HG03280 (cell line): ENCODE data around the gene NUTM2D.
"Not testable (repeated sequence)": the region's sequence is repeated elsewhere in the genome, so short reads cannot be mapped to it uniquely, and the experiment has no call there.

Source experiments
- ATAC-seq: cut with Tn5 transposase; IDR thresholded peaks from one replicate; pipeline ENCODE4 v1.9.1; 2021; ENCODE audit warnings: mild to moderate bottlenecking, moderate library complexity; ENCODE audit not compliant: unreplicated experiment

The NUTM2D gene, protein sequence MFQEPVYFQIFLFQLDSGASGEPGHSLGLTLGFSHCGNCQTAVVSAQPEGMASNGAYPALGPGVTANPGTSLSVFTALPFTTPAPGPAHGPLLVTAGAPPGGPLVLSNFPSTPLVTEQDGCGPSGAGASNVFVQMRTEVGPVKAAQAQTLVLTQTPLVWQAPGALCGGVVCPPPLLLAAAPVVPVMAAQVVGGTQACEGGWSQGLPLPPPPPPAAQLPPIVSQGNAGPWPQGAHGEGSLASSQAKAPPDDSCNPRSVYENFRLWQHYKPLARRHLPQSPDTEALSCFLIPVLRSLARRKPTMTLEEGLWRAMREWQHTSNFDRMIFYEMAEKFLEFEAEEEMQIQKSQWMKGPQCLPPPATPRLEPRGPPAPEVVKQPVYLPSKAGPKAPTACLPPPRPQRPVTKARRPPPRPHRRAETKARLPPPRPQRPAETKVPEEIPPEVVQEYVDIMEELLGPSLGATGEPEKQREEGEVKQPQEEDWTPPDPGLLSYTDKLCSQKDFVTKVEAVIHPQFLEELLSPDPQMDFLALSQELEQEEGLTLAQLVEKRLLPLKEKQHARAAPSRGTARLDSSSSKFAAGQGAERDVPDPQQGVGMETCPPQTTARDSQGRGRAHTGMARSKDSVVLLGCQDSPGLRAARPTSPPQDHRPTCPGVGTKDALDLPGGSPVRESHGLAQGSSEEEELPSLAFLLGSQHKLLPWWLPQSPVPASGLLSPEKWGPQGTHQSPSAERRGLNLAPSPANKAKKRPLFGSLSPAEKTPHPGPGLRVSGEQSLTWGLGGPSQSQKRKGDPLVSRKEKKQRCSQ

DNA sequence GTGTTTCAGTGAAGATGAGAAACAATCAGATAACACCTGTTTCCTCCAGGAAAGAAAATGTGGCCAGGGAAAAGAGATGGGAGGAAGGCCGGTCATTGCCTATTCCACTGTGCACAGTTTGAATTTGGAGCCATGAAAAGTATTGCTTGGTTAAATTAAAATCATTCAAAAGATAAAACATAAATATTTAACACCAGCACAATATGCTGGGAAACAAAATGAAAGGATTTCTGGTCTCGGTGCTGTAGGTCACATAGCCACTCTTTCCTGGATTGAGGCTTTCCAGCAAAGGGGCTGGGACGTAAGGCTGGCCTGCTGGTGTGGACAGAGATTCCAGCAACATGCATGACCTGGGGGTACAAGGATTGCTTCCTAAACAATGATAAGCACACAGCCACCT lies at the start of gene NUTM2D:
Gene NUTM2D (plus strand): TSS at position 301 of the 400 bp plus-strand sequence. CDS start 522 bp downstream, outside the sequence.
- ATAC-seq: not testable (repeated sequence)

DNA sequence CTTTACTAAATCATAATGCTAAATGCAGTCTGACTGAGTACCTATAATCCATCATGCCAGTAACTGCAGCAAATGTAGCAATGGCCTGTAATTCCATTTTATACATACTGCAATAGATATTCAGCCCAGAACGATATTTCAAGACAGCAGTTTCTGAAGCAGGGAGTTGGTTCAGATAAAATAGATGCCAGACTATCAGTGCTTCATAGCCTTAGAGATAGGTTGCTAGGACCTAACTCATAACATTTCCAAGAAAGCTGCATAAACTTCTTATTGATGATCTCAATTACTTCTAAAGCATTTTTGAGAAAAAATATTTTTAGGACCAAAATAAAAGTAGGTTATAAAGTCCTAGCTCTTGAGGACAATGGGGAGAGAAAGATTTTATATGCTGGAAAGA lies 48.8 kb upstream of the NUTM2D start:
- ATAC-seq: not testable (repeated sequence)

DNA sequence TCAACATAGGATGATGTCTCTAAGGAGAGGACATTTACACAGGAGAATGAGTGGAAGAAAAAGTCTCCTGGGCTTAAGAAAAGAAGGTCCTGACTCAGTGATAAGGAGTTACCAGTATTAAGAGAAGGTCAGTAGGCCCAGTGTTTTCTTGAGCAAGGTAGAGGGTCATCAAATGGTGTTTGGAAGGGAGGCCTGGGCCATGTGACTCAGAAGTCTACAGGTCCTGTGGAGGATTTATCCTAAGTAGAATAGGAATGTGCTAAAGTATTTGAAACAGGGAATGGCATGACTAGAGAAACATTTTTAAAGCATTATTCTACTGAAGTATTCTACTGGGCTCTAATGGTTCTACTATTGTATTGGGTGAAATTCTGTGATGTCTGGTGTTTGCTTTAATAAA lies 47.9 kb upstream of the NUTM2D start:
- ATAC-seq: not testable (repeated sequence)

DNA sequence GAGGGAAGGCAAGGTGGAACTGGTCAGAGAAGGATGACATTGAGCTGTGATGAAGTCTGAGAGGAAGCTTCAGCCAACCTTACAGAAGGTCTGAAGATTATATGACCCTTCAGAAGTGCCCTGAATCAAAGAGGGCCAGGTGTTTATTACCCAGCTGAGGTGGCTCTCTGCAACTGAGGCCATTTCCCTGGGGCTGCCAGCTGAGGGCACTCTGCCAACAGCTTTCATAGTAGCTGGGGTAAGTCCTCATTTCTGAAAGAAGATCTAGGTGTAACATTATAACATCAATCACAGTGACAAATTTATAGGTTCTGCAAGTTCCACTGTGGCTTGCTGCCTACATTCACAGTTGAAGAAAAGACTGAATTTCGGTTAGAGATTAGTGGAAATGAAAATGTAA lies 46.0 kb upstream of the NUTM2D start:
- not testable (repeated sequence) for ATAC-seq

DNA sequence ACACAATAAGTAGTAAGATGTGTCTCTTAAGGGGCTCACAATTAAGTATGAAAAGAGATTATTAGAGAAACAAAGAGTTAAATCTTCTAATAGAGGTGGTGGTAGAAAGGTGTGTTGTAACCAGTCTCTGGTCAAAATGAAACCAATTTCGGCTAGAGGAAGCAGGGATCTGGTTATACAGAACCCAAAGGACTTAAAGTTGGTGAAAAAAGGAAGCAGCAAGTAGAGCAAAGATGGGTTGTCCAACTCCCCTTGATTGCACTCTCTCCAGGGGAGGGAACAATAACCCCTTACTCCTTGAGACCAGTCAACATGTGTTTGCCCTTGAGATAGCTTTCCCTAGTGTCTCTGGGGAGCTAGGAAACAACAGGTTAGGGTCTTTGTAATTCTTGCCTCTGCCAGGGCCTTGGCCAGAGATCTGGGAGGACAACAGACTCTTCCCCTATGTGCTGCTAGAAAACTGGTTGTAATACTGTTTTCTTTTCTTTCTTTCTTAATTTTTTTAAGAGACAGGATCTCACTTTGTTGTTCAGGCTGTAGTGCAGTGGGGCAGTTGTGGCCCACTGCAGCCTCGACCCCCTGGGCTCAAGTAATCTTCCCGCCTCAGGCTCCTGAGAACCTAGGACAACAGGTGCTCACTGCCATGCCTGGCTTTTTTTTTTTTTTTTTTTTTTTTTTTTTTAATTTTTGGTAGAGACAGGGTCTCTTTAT lies 43.7 kb upstream of the NUTM2D start:
- ATAC-seq: not testable (repeated sequence)

DNA sequence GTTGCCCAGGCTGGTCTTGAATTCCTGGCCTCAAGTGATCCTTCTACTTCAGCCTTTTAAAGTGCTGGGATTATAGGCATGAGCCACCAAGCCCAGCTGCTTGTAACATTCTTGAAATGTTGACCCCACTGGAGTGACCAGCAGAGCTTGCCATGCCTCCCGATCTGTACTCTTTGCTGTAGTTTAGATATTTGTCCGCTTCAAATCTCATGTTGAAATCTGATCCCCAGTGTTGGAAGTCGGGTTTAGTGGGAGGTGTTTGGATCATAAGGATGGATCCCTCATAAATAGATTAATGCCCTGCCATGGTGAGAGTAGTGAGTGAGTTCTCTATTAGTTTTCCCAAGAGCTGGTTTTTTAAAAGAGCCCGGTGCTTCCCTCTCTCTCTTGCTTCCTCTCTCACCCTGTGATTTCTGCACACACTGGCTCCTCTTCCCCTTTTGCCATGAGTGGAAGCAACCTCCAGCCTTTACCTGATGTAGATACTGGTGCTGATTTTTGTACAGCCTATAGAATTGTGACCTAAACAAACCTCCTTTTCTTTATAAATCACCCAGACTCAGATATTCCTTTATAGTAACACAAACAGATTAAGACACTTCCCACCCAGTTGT lies 43.1 kb upstream of the NUTM2D start:
- ATAC-seq: not testable (repeated sequence)

DNA sequence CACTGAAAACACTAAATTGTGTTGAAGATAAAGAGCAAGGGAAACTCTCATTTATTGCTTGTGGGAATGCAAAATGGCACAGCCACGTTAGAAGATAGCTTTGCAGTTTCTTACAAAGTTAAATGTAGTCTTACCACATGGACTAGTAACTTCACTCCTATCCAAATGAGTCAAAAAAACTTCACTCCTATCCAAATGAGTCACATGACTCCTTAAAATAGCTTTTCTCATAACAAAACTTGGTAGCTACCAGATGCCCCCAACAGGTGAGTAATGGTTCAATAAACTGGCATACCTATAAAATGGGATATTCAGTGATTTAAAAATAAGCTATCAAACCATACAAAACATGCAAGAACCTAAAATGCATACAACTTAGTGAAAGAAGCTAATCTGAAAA lies 36.0 kb upstream of the NUTM2D start:
- ATAC-seq: not testable (repeated sequence)

DNA sequence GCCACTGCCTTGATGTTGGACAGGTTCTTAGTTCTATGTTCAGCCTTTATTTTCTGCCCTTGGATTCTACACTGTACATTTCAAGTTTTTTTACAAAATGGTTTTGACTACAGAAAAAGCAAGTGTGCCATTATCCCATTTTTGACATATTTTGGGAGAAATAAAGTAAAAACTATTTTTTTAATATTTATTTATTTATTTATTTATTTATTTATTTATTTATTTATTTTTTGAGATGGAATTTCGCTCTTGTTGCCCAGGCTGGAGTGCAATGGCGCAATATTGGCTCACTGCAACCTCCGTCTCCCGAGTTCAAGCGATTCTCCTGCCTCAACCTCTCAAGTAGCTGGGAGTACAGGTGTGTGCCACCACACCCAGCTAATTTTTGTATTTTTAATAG lies 33.0 kb upstream of the NUTM2D start:
- not testable (repeated sequence) for ATAC-seq

DNA sequence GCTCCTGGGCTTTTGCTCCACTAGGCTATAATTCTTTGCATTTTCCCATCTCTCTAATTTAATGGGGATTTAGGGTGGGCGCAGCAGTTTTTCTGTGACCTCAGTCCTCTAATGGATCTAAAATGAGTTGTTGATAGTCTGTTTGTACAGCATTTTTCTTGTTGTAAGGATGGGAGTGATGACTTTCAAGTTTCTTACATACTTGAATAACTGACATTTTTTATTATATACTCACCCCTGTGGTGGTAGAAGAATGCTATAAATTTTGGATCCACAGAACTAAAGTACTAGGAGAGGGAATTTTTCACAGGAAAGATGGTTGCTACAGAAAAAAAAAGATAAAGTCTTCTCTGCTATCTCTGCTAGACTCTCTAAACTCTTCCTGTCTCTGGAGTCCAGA lies 29.6 kb upstream of the NUTM2D start:
- ATAC-seq: not testable (repeated sequence)

DNA sequence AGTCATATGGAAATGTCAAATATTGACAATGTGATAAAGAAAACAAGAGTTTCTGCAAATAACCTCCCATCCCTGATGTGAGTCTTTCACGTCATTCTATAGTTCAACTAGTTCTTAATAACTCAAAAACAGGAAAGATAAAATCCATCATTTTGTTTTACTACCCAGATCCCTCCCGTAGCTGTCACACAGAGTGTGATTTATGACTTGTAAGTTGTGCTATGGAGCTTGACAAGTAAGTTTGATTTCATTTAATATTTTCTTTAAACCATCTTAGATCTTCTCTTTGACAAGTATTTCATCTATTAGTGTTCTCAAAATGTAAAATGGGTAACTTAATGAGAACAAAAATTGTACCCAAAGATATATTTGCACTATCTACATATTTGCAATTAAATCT lies 28.4 kb upstream of the NUTM2D start:
- not testable (repeated sequence) for ATAC-seq

DNA sequence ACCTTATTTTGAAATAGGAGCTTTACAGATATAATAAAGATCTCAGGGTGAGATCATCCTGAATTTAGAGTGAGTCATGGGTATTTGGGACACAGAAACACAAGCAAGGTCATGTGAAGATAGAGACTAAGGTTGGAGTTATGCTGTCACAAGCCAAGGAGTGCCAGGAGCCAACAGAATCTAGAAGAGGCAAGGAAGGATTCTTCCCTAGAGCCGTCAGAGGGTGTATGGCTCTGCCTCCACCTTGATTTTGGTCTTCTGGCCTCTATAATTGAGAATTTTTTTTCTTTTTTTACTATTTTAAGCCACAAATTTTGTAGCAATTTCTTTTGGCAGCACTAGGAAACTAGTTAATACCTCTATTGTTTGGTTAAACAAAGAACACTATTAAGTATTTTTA lies 24.9 kb upstream of the NUTM2D start:
- ATAC-seq: not testable (repeated sequence)

DNA sequence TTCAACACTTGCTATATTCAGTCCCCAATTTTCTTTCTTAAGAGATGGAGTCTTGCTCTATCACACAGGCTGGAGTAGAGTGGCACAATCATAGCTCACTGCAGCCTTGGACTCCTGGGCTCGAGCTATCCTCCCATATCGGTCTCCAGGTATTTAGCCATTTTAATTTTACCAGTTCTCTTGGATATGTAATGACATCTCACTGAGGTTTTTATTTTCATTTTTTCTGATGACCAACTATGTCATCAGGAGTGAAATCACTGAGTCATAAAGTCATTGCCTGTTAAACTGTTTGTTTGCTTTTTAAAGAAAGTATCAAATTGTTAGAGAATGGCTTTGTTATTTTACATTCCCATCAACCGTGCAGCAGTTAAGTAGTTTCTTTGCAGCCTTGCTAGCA lies 17.1 kb upstream of the NUTM2D start:
- not testable (repeated sequence) for ATAC-seq

DNA sequence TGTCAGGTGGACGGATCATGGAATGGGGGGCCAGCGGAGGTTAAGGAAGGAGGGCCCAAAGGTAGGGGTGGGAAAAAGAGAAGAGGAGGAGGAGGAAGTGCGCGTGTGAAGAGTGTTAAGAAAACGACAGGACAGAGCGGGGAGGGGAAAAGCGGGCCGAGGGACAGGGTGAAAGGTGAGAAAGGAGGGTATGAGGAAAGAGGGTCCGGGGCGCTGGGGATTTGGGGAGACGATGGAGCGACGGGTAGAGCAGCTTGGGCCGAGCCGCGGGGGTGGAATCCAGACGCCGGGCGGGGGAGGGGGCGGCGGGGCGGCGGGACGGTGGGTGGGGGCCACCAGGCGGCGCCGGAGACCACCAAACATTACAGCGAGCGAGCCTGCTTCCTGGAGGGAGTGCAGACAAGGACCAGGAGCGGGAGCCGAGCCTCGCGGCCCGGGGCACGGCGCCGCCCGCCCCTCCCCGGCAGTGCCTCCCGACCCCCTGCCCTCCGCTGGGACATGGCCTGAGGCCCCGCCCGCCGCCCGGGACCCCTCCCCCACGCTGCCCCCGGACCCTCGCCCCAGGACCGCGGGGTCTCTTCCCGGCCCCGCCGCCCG lies 15.9 kb upstream of the NUTM2D start:
- ATAC-seq: peak; percentile 1

DNA sequence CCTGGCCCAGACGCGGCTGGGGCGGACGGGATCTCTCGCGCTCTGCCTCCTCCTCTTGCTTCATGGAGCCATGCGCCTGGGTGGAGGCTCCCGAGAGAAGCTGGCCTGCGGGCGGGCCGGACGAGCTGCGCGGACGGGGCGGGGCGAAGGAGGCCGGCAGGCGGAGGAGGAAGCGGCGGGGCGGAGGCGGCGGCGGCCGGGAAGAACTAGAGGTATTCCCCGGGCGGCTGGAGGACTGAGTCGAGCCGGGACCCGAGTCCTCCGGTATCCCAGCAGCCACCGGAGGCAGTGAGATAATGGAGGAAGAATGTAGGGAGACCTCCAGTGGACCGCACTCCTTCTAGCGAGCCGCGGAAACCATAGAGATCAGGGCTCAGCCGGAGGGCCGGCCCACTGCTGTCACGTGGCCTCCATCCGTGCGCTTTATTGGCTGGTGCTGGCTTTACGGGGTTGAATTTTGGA lies 15.3 kb upstream of the NUTM2D start:
- ATAC-seq: peak; percentile 87

DNA sequence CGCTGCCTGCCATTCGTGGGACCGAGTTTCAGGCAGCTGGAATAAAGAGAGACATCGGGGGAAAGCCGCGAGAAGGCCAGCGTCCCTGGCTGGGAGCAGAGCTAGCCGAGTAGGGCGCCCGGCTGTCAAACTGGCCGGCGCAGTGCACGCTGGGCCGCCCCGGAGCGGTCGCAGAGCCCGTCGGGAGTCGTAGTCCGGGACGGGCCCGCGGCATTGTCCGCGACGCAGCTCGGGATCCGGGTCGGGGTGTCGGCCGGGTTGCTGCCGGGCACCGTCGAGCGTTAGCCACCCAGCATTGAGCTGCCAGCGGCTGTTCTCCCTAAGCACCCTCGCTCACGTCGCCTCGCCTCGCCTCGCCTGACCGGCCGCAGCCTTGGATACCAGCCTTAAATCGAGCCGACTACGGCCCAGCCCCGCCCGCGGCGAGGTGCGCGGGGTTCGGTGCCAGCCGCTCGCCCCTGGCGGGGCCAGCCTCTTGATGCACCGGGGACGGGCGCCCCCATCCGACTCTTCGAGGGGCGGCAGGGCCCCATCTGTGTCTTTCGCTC lies 14.8 kb upstream of the NUTM2D start:
- ATAC-seq: peak; percentile 82

DNA sequence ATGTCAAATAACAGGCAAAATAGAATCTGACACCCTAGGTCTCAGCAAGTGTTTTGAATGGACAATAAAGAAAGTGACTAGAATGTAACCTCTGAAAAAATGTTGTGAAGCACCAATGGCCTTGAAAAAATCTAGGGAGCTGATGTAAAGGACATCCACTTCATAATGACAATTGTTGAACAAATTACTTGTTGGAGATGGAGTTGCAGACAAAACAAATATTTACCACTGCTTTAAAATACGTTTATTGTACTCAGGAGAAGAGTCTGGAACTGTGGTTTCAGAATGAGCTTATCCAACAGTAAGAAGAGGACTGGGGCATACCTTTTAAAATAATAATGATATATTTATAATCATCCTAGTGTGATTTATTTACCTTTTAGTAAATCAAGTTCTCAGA lies 11.8 kb upstream of the NUTM2D start:
- ATAC-seq: not testable (repeated sequence)

DNA sequence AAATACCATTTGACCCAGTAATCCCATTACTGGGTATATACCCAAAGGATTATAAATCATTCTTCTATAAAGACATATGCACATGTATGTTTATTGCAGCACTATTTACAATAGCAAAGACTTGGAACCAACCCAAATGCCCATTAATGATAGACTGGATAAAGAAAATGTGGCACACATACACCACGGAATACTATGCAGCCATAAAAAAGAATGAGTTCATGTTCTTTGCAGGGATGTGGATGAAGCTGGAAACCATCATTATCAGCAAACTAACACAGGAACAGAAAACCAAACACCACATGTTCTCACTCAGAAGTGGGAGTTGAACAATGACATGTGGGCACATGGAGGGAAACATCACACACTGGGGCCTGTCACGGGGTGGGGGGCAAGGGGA lies 7.4 kb upstream of the NUTM2D start:
- ATAC-seq: not testable (repeated sequence)

DNA sequence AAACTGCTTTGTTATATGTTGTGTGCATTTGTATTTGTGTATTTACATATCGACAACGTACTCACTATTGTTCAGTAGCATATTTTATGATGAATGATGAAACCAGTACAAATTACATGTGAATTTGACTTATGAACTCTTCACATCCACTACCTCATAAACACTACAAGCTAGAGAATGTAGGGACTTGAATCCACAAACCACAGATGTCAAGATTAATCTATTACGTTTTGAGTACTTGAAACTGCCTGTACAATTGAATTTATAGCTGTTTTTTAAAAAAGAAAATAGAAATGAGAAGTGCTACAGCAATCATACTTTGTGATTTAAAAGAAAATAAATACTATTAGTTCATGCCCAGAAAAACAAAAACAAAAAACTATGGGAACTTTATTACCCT lies 4.7 kb upstream of the NUTM2D start:
- ATAC-seq: not testable (repeated sequence)

DNA sequence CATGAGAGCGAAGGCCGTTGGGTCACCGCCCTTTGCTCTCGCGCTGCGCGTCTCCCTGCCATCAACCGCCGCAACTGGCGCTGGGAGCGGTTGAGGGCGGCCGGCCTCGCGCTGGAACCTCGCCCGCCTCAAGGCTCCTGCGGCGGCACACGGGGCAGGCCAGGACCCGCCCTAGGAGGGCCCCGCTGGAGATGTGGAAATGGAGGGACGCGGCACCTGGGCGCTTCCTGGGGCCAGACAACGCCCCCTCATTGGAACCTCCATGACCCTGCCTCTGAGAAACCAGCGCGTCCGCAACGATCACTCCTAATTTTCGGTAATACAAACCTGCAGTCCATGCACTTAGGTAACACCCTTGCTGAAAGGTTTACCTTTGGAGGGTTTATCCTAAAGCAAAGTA lies 2.4 kb upstream of the NUTM2D start:
- ATAC-seq: not testable (repeated sequence)

DNA sequence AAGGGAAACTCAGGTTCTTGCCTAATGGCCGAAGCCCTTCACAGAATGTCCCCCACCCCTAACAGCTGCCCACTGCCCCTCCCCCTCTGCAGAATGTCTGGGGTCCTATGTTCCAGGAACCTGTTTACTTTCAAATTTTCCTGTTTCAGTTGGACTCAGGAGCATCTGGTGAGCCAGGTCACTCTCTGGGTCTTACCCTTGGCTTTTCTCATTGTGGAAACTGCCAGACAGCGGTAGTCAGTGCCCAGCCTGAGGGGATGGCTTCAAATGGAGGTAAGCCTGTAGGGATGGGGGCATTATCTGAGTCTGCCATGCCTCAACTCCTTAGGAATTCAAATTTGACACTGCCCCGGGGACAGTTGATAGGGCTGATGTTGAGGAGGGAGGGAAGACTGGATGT lies 615 bp downstream of the NUTM2D start:
- ATAC-seq: not testable (repeated sequence)
